Stimulated activated naive CD8-positive, alpha-beta T cell treated with anti-CD3 and anti-CD28 coated beads, Interleukin-15, Interleukin-2, amounts not matched to agents 100 ng/mL and 50 ng/mL, for 24 hours (primary cell): ENCODE data around the gene CRACR2A.

Experiments
- H3K27ac Mint-ChIP-seq: one replicate; pipeline ENCODE4 v1.8.0; 2021; ENCODE audit warnings: mild to moderate bottlenecking, mixed read lengths
- H3K27me3 Mint-ChIP-seq: one replicate; pipeline ENCODE4 v1.8.0; 2021; ENCODE audit warnings: mixed read lengths
- H3K36me3 Mint-ChIP-seq: one replicate; pipeline ENCODE4 v1.8.0; 2021; ENCODE audit warnings: low read depth, mixed read lengths
- H3K4me1 Mint-ChIP-seq: one replicate; pipeline ENCODE4 v1.8.0; 2021; ENCODE audit warnings: low read depth, mixed read lengths
- H3K4me3 Mint-ChIP-seq: one replicate; pipeline ENCODE4 v1.8.0; 2021; ENCODE audit warnings: mild to moderate bottlenecking, mixed read lengths
- H3K9me3 Mint-ChIP-seq: one replicate; pipeline ENCODE4 v1.8.0; 2021; ENCODE audit warnings: mixed read lengths

Gene CRACR2A

GRCh38 chr12:3666441-3666840 lies 86.5 kb downstream of the CRACR2A start:
- H3K36me3 Mint-ChIP-seq = peaks cover 54% of the 10 kb centered on the region
- H3K27ac Mint-ChIP-seq = no peak overlapping the region
- H3K9me3 Mint-ChIP-seq = no peaks in the 10 kb centered on the region
- no peak overlapping the region for H3K4me3 Mint-ChIP-seq
- H3K27me3 Mint-ChIP-seq = no peaks in the 10 kb centered on the region
- H3K4me1 Mint-ChIP-seq = peaks cover 6% of the 10 kb centered on the region

- Mint-ChIP-seq H3K4me1 (no peaks in the 10 kb centered on the region), H3K4me3 (no peak overlapping the region), H3K9me3 (no peaks in the 10 kb centered on the region), H3K27ac (no peak overlapping the region), H3K27me3 (no peaks in the 10 kb centered on the region), H3K36me3 (peaks cover 69% of the 10 kb centered on the region)
Measured at GRCh38 chr12:3662521-3662921, 90.4 kb downstream of the CRACR2A start.

GRCh38 chr12:3661028-3661427 lies 91.9 kb downstream of the CRACR2A start:
- Mint-ChIP-seq H3K36me3 (peaks cover 63% of the 10 kb centered on the region), H3K4me1 (no peaks in the 10 kb centered on the region), H3K4me3 (no peak overlapping the region), H3K27me3 (no peaks in the 10 kb centered on the region), H3K9me3 (no peaks in the 10 kb centered on the region), H3K27ac (no peak overlapping the region)

- Mint-ChIP-seq H3K36me3 (peaks cover 54% of the 10 kb centered on the region), H3K27ac (no peak overlapping the region), H3K4me1 (no peaks in the 10 kb centered on the region), H3K27me3 (no peaks in the 10 kb centered on the region), H3K9me3 (no peaks in the 10 kb centered on the region), H3K4me3 (no peak overlapping the region)
Measured at GRCh38 chr12:3658327-3659163, 94.4 kb downstream of the CRACR2A start.

- Mint-ChIP-seq H3K4me1 (no peaks in the 10 kb centered on the region), H3K27ac (no peak overlapping the region), H3K36me3 (peaks cover 58% of the 10 kb centered on the region), H3K27me3 (no peaks in the 10 kb centered on the region), H3K9me3 (no peaks in the 10 kb centered on the region), H3K4me3 (no peak overlapping the region)
Measured at GRCh38 chr12:3656946-3657622, 95.8 kb downstream of the CRACR2A start.

GRCh38 chr12:3655328-3655900 lies 97.5 kb downstream of the CRACR2A start:
- Mint-ChIP-seq H3K36me3 (peaks cover 49% of the 10 kb centered on the region), H3K4me3 (no peak overlapping the region), H3K27ac (no peak overlapping the region), H3K4me1 (no peaks in the 10 kb centered on the region), H3K9me3 (no peaks in the 10 kb centered on the region), H3K27me3 (no peaks in the 10 kb centered on the region)

GRCh38 chr12:3651585-3652424 lies 101.1 kb downstream of the CRACR2A start:
- Mint-ChIP-seq H3K4me1 (no peaks in the 10 kb centered on the region), H3K4me3 (no peak overlapping the region), H3K9me3 (no peaks in the 10 kb centered on the region), H3K36me3 (peaks cover 46% of the 10 kb centered on the region), H3K27me3 (no peaks in the 10 kb centered on the region), H3K27ac (no peak overlapping the region)

GRCh38 chr12:3647504-3647903 lies 105.4 kb downstream of the CRACR2A start:
- H3K9me3 Mint-ChIP-seq = no peaks in the 10 kb centered on the region
- H3K27ac Mint-ChIP-seq = no peak overlapping the region
- H3K4me3 Mint-ChIP-seq = no peak overlapping the region
- peaks cover 55% of the 10 kb centered on the region for H3K36me3 Mint-ChIP-seq
- H3K4me1 Mint-ChIP-seq = no peaks in the 10 kb centered on the region
- H3K27me3 Mint-ChIP-seq = no peaks in the 10 kb centered on the region

- Mint-ChIP-seq H3K4me3 (no peak overlapping the region), H3K27ac (no peak overlapping the region), H3K9me3 (no peaks in the 10 kb centered on the region), H3K36me3 (peaks cover 57% of the 10 kb centered on the region), H3K27me3 (no peaks in the 10 kb centered on the region), H3K4me1 (no peaks in the 10 kb centered on the region)
Measured at GRCh38 chr12:3646561-3647241, 106.2 kb downstream of the CRACR2A start.

- peaks cover 66% of the 10 kb centered on the region for H3K36me3 Mint-ChIP-seq
- no peak overlapping the region for H3K4me3 Mint-ChIP-seq
- H3K27ac Mint-ChIP-seq = no peak overlapping the region
- no peaks in the 10 kb centered on the region for H3K9me3 Mint-ChIP-seq
- H3K27me3 Mint-ChIP-seq = no peaks in the 10 kb centered on the region
- no peaks in the 10 kb centered on the region for H3K4me1 Mint-ChIP-seq
Measured at GRCh38 chr12:3645091-3645490, 107.8 kb downstream of the CRACR2A start.

GRCh38 chr12:3644104-3644503 lies 108.8 kb downstream of the CRACR2A start:
- H3K36me3 Mint-ChIP-seq = peaks cover 62% of the 10 kb centered on the region
- no peak overlapping the region for H3K27ac Mint-ChIP-seq
- H3K4me3 Mint-ChIP-seq = no peak overlapping the region
- H3K4me1 Mint-ChIP-seq = no peaks in the 10 kb centered on the region
- H3K27me3 Mint-ChIP-seq = no peaks in the 10 kb centered on the region
- H3K9me3 Mint-ChIP-seq = no peaks in the 10 kb centered on the region

GRCh38 chr12:3641428-3642018 lies 111.4 kb downstream of the CRACR2A start:
- Mint-ChIP-seq H3K27ac (no peak overlapping the region), H3K4me3 (no peak overlapping the region), H3K9me3 (no peaks in the 10 kb centered on the region), H3K27me3 (no peaks in the 10 kb centered on the region), H3K4me1 (no peaks in the 10 kb centered on the region), H3K36me3 (peaks cover 70% of the 10 kb centered on the region)

GRCh38 chr12:3636328-3636727 lies 116.6 kb downstream of the CRACR2A start:
- H3K4me3 Mint-ChIP-seq = no peak overlapping the region
- H3K9me3 Mint-ChIP-seq = no peaks in the 10 kb centered on the region
- no peak overlapping the region for H3K27ac Mint-ChIP-seq
- peaks cover 47% of the 10 kb centered on the region for H3K36me3 Mint-ChIP-seq
- H3K4me1 Mint-ChIP-seq = no peaks in the 10 kb centered on the region
- H3K27me3 Mint-ChIP-seq = no peaks in the 10 kb centered on the region

GRCh38 chr12:3634348-3634747 lies 118.6 kb downstream of the CRACR2A start:
- Mint-ChIP-seq H3K27ac (no peak overlapping the region), H3K36me3 (peaks cover 42% of the 10 kb centered on the region), H3K27me3 (no peaks in the 10 kb centered on the region), H3K9me3 (no peaks in the 10 kb centered on the region), H3K4me3 (no peak overlapping the region), H3K4me1 (no peaks in the 10 kb centered on the region)
